SK-N-SH treated with all-trans-retinoic acid at 6 μM for 48 hours (cell line): Measurements from ENCODE around the gene MECR.
"Not testable (repeated sequence)": the region's sequence is repeated elsewhere in the genome, so short reads cannot be mapped to it uniquely, and the experiment has no call there.

Experiments
- ATAC-seq: fragments of 200-7000 bp; cut with Tn5 transposase; 3 replicates; pipeline ENCODE4 v1.9.1; 2020; ENCODE audit warnings: mild to moderate bottlenecking, moderate library complexity
- ARNTL ChIP-seq: fragments of 450-650 bp; formaldehyde crosslinking; IDR thresholded peaks from 2 replicates; pipeline ENCODE4 v1.5.0; 2020; ENCODE audit warnings: low read depth, mild to moderate bottlenecking, moderate library complexity, borderline replicate concordance
- BACH2 ChIP-seq: fragments of 250-450 bp; sonication (Bioruptor Pico); IDR thresholded peaks from 2 replicates; pipeline ENCODE4 v1.9.0; 2021; ENCODE audit warnings: mild to moderate bottlenecking, borderline replicate concordance
- CREB5 ChIP-seq: fragments of 250-450 bp; sonication (Bioruptor Pico); IDR thresholded peaks from 2 replicates; pipeline ENCODE4 v1.5.1; 2020; ENCODE audit warnings: low read depth, mild to moderate bottlenecking, moderate library complexity
- CSDC2 ChIP-seq: fragments of 250-450 bp; sonication (Bioruptor Pico); IDR thresholded peaks from 2 replicates; pipeline ENCODE4 v1.5.0; 2020; ENCODE audit warnings: mild to moderate bottlenecking, moderate library complexity
- CSRNP3 ChIP-seq: fragments of 250-450 bp; sonication (Bioruptor Pico); IDR thresholded peaks from 2 replicates; pipeline ENCODE4 v1.5.1; 2021; ENCODE audit warnings: mild to moderate bottlenecking, moderate library complexity
- GLIS3 ChIP-seq: fragments of 250-450 bp; sonication (Bioruptor Pico); IDR thresholded peaks from 2 replicates; pipeline ENCODE4 v1.5.0; 2020; ENCODE audit warnings: mild to moderate bottlenecking, moderate library complexity
- ISL1 ChIP-seq: fragments of 250-450 bp; sonication (Bioruptor Pico); IDR thresholded peaks from 2 replicates; pipeline ENCODE4 v2.1.2; 2022; ENCODE audit warnings: mild to moderate bottlenecking, moderate library complexity
- OSR1 ChIP-seq: fragments of 250-450 bp; sonication (Bioruptor Pico); IDR thresholded peaks from 2 replicates; pipeline ENCODE4 v1.8.0; 2022; ENCODE audit warnings: moderate library complexity, mild to moderate bottlenecking, inconsistent platforms
- POU6F1 ChIP-seq: fragments of 250-450 bp; sonication (Bioruptor Pico); IDR thresholded peaks from 2 replicates; pipeline ENCODE4 v1.8.0; 2021; ENCODE audit warnings: low read depth, mild to moderate bottlenecking, moderate library complexity, borderline replicate concordance
- PPARA ChIP-seq: fragments of 250-450 bp; sonication (Bioruptor Pico); IDR thresholded peaks from 2 replicates; pipeline ENCODE4 v1.5.0; 2020; ENCODE audit warnings: mild to moderate bottlenecking, borderline replicate concordance
- RARB ChIP-seq: fragments of 250-450 bp; sonication (Bioruptor Pico); IDR thresholded peaks from 2 replicates; pipeline ENCODE4 v1.8.0; 2021; ENCODE audit warnings: mild to moderate bottlenecking, moderate library complexity
- SNAI2 ChIP-seq: fragments of 250-450 bp; sonication (Bioruptor Pico); IDR thresholded peaks from 2 replicates; pipeline ENCODE4 v1.5.0; 2020; ENCODE audit warnings: mild to moderate bottlenecking, moderate library complexity
- TCF4 ChIP-seq: fragments of 250-450 bp; sonication (Bioruptor Pico); IDR thresholded peaks from 2 replicates; pipeline ENCODE4 v1.8.0; 2021; ENCODE audit warnings: mild to moderate bottlenecking, moderate library complexity, borderline replicate concordance
- TOX ChIP-seq: fragments of 250-450 bp; sonication (Bioruptor Pico); IDR thresholded peaks from 2 replicates; pipeline ENCODE4 v1.8.0; 2021; ENCODE audit warnings: mild to moderate bottlenecking, moderate library complexity, borderline replicate concordance
- TSHZ2 ChIP-seq: fragments of 250-450 bp; sonication (Bioruptor Pico); IDR thresholded peaks from 2 replicates; pipeline ENCODE4 v1.5.0; 2020; ENCODE audit warnings: mild to moderate bottlenecking, moderate library complexity
- ZC3H10 ChIP-seq: fragments of 250-450 bp; sonication (Bioruptor Pico); IDR thresholded peaks from 2 replicates; pipeline ENCODE4 v1.5.1; 2021; ENCODE audit warnings: mild to moderate bottlenecking, moderate library complexity
- ZFP3 ChIP-seq: fragments of 250-450 bp; sonication (Bioruptor Pico); IDR thresholded peaks from 2 replicates; pipeline ENCODE4 v1.5.0; 2020; ENCODE audit warnings: mild to moderate bottlenecking, moderate library complexity
- ZFP30 ChIP-seq: fragments of 450-650 bp; formaldehyde crosslinking; IDR thresholded peaks from 2 replicates; pipeline ENCODE4 v1.5.0; 2022; ENCODE audit warnings: mild to moderate bottlenecking, moderate library complexity
- ZNF565 ChIP-seq: fragments of 450-650 bp; formaldehyde crosslinking; conservative IDR thresholded peaks from 2 replicates; pipeline ENCODE4 v1.5.0; 2020; ENCODE audit warnings: low read depth, mild to moderate bottlenecking, moderate library complexity
- ZNF70 ChIP-seq: fragments of 450-650 bp; formaldehyde crosslinking; IDR thresholded peaks from 2 replicates; pipeline ENCODE4 v1.5.0; 2020; ENCODE audit warnings: mild to moderate bottlenecking, moderate library complexity
- ZNF8 ChIP-seq: fragments of 450-650 bp; formaldehyde crosslinking; IDR thresholded peaks from 2 replicates; pipeline ENCODE4 v1.5.0; 2020; ENCODE audit warnings: mild to moderate bottlenecking, moderate library complexity

The MECR gene

DNA sequence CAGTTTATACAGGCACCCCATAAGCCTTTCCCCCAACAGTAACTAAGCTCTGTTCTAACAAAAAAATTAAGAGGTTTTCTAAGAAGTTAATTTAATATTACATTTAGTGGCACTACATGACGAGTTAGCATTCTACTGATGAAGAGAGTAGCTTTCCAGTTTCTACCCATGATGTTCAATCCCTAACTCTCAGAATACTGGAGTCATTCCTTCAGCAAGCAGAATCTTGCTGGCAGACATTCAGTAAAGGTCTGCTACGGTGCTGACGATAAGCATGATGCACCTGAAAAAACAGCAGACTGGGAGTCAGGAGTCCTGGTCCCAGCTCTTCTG, 73.5 kb downstream of the MECR start:
- no peak for ATAC-seq
- TF ChIP-seq TOX (CRISPR knock-in tag) (no peak), PPARA (CRISPR knock-in tag) (no peak), ZNF8 (CRISPR knock-in tag) (no peak), SNAI2 (CRISPR knock-in tag) (no peak), ARNTL (no peak), POU6F1 (CRISPR knock-in tag) (no peak), OSR1 (CRISPR knock-in tag) (no peak), CSDC2 (CRISPR knock-in tag) (no peak), ZC3H10 (CRISPR knock-in tag) (no peak), ZFP3 (CRISPR knock-in tag) (no peak)

DNA sequence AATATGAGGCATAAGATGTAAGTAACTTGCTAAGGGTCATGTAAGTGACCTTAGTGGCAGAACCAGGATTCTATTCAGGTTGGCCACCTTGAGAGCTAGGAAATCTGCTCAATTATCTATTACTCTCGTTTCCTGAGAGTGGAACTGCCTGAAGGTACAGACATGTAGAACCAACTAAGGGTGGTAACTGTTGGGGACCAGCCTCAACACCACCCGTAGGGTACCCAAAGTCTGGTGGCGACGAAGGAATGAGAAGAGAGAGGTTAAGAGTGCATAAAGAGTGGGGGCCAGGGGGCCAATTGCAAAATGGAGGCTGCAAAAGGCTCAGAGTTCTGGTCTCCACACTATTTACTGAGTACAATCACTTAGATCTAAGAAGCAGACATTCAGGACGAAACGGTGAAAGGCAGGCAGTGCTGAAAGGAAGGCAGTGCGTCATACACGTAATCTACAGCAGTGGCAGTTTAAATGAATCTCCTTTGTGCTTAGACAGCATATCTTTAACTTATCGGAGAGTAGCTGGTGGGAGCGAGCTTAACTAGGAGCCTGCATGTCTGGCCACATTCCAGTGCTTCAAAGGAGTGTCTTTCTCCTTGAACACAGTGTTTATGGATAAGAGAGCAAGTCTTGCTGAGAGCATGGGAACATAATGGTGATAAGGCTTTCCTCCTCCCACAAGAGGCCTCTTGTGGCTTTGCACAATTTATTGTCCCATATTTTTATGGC, 74.0 kb downstream of the MECR start:
- no peak for TF ChIP-seq GLIS3
- TF ChIP-seq ZNF70 (CRISPR knock-in tag) = no peak
- TF ChIP-seq ISL1 (CRISPR knock-in tag) = peak; percentile 66
- TF ChIP-seq CREB5 (CRISPR knock-in tag) = peak; percentile 36; the same call in 1 of the 2 replicates
- TF ChIP-seq TSHZ2 (CRISPR knock-in tag) = 0 out of 2 replicates have a peak, but pooled peaks have one; percentile 70
- TF ChIP-seq ZFP30 = peak; percentile 87
- no peak; the same call in 1 of the 3 replicates for ATAC-seq

GRCh38 chr1:29152046-29152805, 78.5 kb downstream of the MECR start:
- ATAC-seq = no peak
- TF ChIP-seq BACH2 (CRISPR knock-in tag) = no peak
- no peak for TF ChIP-seq POU6F1 (CRISPR knock-in tag)
- no peak for TF ChIP-seq TCF4 (CRISPR knock-in tag)
- no peak for TF ChIP-seq SNAI2 (CRISPR knock-in tag)
- no peak for TF ChIP-seq ZC3H10 (CRISPR knock-in tag)
- no peak for TF ChIP-seq ZNF565
- no peak for TF ChIP-seq CSDC2 (CRISPR knock-in tag)
- TF ChIP-seq CREB5 (CRISPR knock-in tag) = no peak
- TF ChIP-seq TOX (CRISPR knock-in tag) = no peak
- TF ChIP-seq ARNTL = no peak
- no peak for TF ChIP-seq CSRNP3 (CRISPR knock-in tag)
- TF ChIP-seq ZFP30 = no peak
- no peak for TF ChIP-seq RARB (CRISPR knock-in tag)

DNA sequence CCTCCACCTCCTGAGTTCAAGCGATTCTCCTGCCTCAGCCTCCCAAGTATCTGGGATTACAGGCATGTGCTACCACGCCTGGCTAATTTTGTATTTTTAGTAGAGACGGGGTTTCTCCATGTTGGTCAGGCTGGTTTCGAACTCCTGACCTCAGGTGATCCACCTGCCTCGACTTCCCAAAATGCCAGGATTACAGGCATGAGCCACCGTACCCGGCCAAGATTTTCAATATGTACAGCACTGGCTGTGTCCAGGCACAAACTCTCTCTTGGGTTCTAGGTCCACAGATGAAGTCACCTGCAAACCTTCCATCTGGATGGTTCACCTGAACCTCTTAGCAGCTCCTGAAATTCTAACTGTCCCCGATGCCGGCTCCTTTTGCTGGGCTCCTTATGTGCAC, 80.4 kb downstream of the MECR start:
- not testable (repeated sequence) for ATAC-seq
